Smooth muscle cell (in vitro differentiated cells): ENCODE data around the gene MROH2A. TPM values are rescaled to one million over a fixed set of nuclear protein-coding genes. Genes with fewer than 3 reads are reported as not detected.

ENCODE experiments used
- DNase-seq: peaks from one replicate; lab custom pipeline; 2025; ENCODE audit not compliant: unreplicated experiment; lab: John Stamatoyannopoulos, UW
- H2AFZ ChIP-seq: fragments of 200-600 bp; sonication (generic); 2 replicates; pipeline ENCODE4 v1.6.0; 2016; ENCODE audit warnings: antibody characterized with exemption, low read depth, mild to moderate bottlenecking
- H3F3A ChIP-seq: fragments of 200-600 bp; sonication (generic); 2 replicates; pipeline ENCODE4 v1.6.0; 2017; ENCODE audit warnings: antibody characterized with exemption, low read depth
- H3K27ac ChIP-seq: fragments of 200-600 bp; sonication (generic); 2 replicates; pipeline ENCODE4 v1.5.1; 2016; ENCODE audit warnings: low read depth, mild to moderate bottlenecking
- H3K27me3 ChIP-seq: fragments of 200-600 bp; sonication (generic); 2 replicates; pipeline ENCODE4 v1.6.1; 2016; ENCODE audit warnings: low read depth, mild to moderate bottlenecking
- H3K36me3 ChIP-seq: fragments of 200-600 bp; sonication (generic); 2 replicates; pipeline ENCODE4 v1.5.1; 2016; ENCODE audit warnings: low read depth
- H3K4me1 ChIP-seq: fragments of 200-600 bp; sonication (generic); 2 replicates; pipeline ENCODE4 v1.5.1; 2016; ENCODE audit warnings: low read depth
- H3K4me2 ChIP-seq: fragments of 200-600 bp; sonication (generic); 2 replicates; pipeline ENCODE4 v1.6.0; 2016; ENCODE audit warnings: mild to moderate bottlenecking
- H3K4me3 ChIP-seq: fragments of 200-600 bp; sonication (generic); 2 replicates; pipeline ENCODE4 v1.5.1; 2016; ENCODE audit warnings: mild to moderate bottlenecking
- H3K79me2 ChIP-seq: fragments of 200-600 bp; sonication (generic); 2 replicates; pipeline ENCODE4 v1.6.0; 2016; ENCODE audit warnings: low read depth, mild to moderate bottlenecking
- H3K9ac ChIP-seq: fragments of 200-600 bp; sonication (generic); 2 replicates; pipeline ENCODE4 v1.6.0; 2016; ENCODE audit warnings: low read depth
- H3K9me3 ChIP-seq: fragments of 200-600 bp; sonication (generic); replicated peaks from 2 replicates; pipeline ENCODE4 v1.5.1; 2016; ENCODE audit warnings: low read depth
- H4K20me1 ChIP-seq: fragments of 200-600 bp; sonication (generic); 2 replicates; pipeline ENCODE4 v1.6.0; 2016; ENCODE audit warnings: low read depth
- WGBS: methylation state at CpG from one replicate; pipeline ENCODE4 v1.1.7; 2016; ENCODE audit warnings: low lambda C conversion rate; 5-methylcytosine and 5-hydroxymethylcytosine counted together
- polyA plus RNA-seq: library from polyadenylated mRNA; unstranded; fragments of >200 nt; fragmentation: Nextera tagmentation; extraction: Ambion mirVana; gene quantifications from 2 replicates; pipeline ENCODE4 v1.2.1, GENCODE V29; 2016
- total RNA-seq: library from RNA; depleted of rRNA; stranded (reverse); fragments of >200 nt; gene quantifications from 2 replicates; pipeline ENCODE4 v1.2.3, GENCODE V29; 2014
- TF ChIP-seq, protein P1 (sequence below): fragments of 200-600 bp; sonication (generic); IDR thresholded peaks from 2 replicates; pipeline ENCODE4 v1.5.1; 2017; ENCODE audit warnings: borderline replicate concordance, mild to moderate bottlenecking, antibody characterized with exemption; ENCODE audit not compliant: insufficient read depth, poor library complexity, severe bottlenecking

The MROH2A gene
- total and polyA plus RNA-seq, 2 experiments from 2014 or later, result not detected

DNA sequence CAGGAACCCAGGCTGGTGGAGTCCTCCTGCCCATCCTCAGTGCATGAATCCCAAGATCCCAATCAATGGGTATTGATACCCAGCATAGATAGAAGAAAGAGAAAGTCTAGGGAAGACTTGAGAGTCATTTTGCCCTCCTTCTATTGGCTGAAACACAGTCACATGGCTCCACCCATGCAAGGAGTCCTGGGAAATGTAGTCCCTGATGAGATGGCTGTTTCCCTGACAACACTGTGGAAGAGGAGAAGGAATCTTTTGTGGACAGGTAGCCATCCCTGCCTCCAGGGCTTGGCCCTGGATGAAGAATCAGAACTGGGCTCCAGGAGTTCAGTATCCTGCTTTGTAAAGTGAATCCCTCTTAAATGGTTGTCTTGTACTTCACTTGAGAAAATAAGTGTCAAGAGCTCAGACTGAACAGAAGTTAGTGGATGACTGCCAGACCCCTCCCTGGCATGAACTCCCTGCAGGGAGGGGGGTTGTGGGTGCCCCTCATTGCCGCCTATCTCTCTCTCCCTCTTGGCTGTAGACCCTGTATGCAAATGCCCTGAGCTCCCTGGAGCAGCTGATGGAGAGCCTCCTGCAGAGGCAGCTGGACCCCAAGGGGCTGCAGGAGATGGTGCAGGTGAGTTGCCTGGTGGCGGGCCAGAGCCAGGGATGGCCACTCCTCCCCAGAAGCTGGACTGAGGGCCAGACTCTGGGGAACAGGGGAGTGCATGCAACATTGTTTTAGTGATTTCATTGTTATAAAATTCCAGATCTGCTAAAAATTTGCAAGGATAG is 36.1 kb downstream of the MROH2A start:
- DNase-seq, result no peak

DNA sequence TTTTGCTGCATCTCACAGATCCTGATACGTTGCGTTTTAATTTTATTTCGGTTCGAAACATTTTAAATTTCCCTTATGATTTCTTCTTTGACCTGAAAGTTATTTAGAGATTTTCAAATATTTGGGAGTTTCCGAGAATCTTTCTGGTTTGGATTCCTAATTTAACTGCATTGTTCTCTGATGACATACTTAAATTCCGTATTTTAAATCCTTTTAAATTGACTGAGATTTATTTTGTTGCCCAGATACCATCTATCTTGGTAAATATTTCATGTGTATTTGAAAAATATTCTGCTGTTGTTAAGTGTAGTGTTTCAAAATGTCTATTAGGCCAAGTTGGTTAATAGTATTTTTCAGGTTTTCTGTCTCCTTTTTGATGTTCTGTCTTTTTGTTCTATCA is 37.7 kb downstream of the MROH2A start:
- Histone ChIP-seq H3K27ac (no peak overlapping the region), H3K9ac (no peak overlapping the region), H2AFZ (no peak overlapping the region), H3F3A (no peaks in the 10 kb centered on the region), H3K36me3 (no peaks in the 10 kb centered on the region), H4K20me1 (no peaks in the 10 kb centered on the region), H3K9me3 (no peaks in the 10 kb centered on the region), H3K4me3 (no peak overlapping the region), H3K4me1 (no peaks in the 10 kb centered on the region), H3K27me3 (no peaks in the 10 kb centered on the region), H3K79me2 (no peaks in the 10 kb centered on the region), H3K4me2 (no peak overlapping the region)
- TF ChIP-seq, protein P1, sequence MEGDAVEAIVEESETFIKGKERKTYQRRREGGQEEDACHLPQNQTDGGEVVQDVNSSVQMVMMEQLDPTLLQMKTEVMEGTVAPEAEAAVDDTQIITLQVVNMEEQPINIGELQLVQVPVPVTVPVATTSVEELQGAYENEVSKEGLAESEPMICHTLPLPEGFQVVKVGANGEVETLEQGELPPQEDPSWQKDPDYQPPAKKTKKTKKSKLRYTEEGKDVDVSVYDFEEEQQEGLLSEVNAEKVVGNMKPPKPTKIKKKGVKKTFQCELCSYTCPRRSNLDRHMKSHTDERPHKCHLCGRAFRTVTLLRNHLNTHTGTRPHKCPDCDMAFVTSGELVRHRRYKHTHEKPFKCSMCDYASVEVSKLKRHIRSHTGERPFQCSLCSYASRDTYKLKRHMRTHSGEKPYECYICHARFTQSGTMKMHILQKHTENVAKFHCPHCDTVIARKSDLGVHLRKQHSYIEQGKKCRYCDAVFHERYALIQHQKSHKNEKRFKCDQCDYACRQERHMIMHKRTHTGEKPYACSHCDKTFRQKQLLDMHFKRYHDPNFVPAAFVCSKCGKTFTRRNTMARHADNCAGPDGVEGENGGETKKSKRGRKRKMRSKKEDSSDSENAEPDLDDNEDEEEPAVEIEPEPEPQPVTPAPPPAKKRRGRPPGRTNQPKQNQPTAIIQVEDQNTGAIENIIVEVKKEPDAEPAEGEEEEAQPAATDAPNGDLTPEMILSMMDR, result no peak
- 86% methylated on average over 6 of the region's 6 CpGs for WGBS
- no peak for DNase-seq

More for the DNA sequence above, 36.1 kb downstream of the MROH2A start:
- Histone ChIP-seq H3K4me1 (no peaks in the 10 kb centered on the region), H3K27ac (no peak overlapping the region), H3K9ac (no peak overlapping the region), H4K20me1 (no peaks in the 10 kb centered on the region), H3K4me2 (no peak overlapping the region), H3K36me3 (no peaks in the 10 kb centered on the region), H3K4me3 (no peak overlapping the region), H3K9me3 (no peaks in the 10 kb centered on the region), H3K79me2 (no peaks in the 10 kb centered on the region), H2AFZ (no peak overlapping the region), H3F3A (no peaks in the 10 kb centered on the region), H3K27me3 (no peaks in the 10 kb centered on the region)
- TF ChIP-seq, protein P1, result no peak
- 90% methylated on average over 2 of the region's 2 CpGs for WGBS

DNA sequence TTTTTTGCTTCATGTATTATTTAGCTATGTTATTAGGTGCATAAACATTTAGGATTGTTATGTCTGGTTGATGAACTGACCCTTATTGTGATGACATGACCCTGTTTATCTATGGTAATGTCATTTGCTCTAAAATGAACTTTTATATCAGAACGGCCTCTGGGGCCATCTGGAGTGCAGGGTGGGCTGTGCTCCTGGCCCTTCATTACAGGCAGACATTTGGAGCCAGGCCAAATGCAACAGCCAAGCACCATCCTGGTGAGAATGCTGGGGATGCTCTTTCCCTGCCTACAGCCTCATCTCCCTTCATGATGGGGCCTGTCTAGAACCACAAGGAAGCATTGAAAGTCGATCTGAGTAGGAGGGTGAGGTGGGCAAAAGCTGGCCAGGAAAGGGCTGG is 38.2 kb downstream of the MROH2A start:
- TF ChIP-seq, protein P1, result no peak
- H3K27ac ChIP-seq, result no peak overlapping the region
- no peak overlapping the region for H3K4me2 ChIP-seq
- H3K27me3 ChIP-seq, result no peaks in the 10 kb centered on the region
- 64% methylated on average over 2 of the region's 2 CpGs for WGBS
- H3K36me3 ChIP-seq, result no peaks in the 10 kb centered on the region
- no peaks in the 10 kb centered on the region for H3K4me1 ChIP-seq
- no peak overlapping the region for H2AFZ ChIP-seq
- no peaks in the 10 kb centered on the region for H3F3A ChIP-seq
- H3K9me3 ChIP-seq, result no peaks in the 10 kb centered on the region
- DNase-seq, result no peak
- H3K79me2 ChIP-seq, result no peaks in the 10 kb centered on the region
- H3K4me3 ChIP-seq, result no peak overlapping the region
- no peak overlapping the region for H3K9ac ChIP-seq
- H4K20me1 ChIP-seq, result no peaks in the 10 kb centered on the region

DNA sequence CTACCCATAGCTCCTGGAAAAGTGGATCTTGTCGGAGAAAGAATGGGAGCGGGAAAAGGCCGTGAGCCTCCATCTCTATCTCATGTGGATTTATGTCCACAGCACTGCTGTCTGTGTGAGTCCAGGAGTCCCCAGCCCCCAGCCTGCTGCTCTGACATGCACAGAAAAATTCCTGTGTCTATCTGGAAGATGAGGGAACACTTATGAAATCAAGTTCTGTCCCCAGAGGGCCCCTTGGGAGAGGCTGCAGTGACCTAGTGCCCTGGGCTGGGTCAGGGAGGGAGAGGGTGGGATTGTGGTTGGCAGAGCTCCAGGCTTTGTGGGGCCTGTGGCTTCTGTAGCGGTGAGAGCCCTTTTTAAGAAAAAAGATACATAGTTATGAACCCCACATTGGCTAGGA is 38.6 kb downstream of the MROH2A start:
- no peak overlapping the region for H3K9ac ChIP-seq
- no peak overlapping the region for H2AFZ ChIP-seq

More for the DNA sequence above, 38.6 kb downstream of the MROH2A start:
- Histone ChIP-seq H3F3A (no peaks in the 10 kb centered on the region), H3K27ac (no peak overlapping the region), H3K9me3 (no peaks in the 10 kb centered on the region), H3K4me2 (no peak overlapping the region), H3K27me3 (no peaks in the 10 kb centered on the region), H4K20me1 (no peaks in the 10 kb centered on the region), H3K79me2 (no peaks in the 10 kb centered on the region), H3K36me3 (no peaks in the 10 kb centered on the region), H3K4me1 (no peaks in the 10 kb centered on the region), H3K4me3 (no peak overlapping the region)
- 52% methylated on average over 4 of the region's 4 CpGs for WGBS
- no peak for DNase-seq
- TF ChIP-seq, protein P1, result no peak
